ENCODE results near the gene COQ4. TPM values are rescaled to one million over a fixed set of nuclear protein-coding genes. Genes with fewer than 3 reads are reported as not detected.

Gene COQ4
- total RNA-seq, 1 experiment from 2014 or later = 45.3 TPM

GRCh38 chr9:128317629-128318028 is 5.0 kb upstream of the COQ4 start:
- Mint-ChIP-seq H3K9me3 (no peaks in the 10 kb centered on the region), H3K4me1 (no peaks in the 10 kb centered on the region), H3K27ac (no peak overlapping the region), H3K36me3 (peaks cover 23% of the 10 kb centered on the region), H3K27me3 (ENCODE audit: low read depth) (no peaks in the 10 kb centered on the region), H3K4me3 (no peak overlapping the region)
- TF ChIP-seq, protein P1, sequence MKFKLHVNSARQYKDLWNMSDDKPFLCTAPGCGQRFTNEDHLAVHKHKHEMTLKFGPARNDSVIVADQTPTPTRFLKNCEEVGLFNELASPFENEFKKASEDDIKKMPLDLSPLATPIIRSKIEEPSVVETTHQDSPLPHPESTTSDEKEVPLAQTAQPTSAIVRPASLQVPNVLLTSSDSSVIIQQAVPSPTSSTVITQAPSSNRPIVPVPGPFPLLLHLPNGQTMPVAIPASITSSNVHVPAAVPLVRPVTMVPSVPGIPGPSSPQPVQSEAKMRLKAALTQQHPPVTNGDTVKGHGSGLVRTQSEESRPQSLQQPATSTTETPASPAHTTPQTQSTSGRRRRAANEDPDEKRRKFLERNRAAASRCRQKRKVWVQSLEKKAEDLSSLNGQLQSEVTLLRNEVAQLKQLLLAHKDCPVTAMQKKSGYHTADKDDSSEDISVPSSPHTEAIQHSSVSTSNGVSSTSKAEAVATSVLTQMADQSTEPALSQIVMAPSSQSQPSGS (CRISPR knock-in tag; IDR thresholded peaks at IDR 0.05; ENCODE audit: borderline replicate concordance, low read depth) = no peak
- TF ChIP-seq EMX1 (CRISPR knock-in tag; IDR thresholded peaks at IDR 0.05) = no peak
- TF ChIP-seq MYBL2 (CRISPR knock-in tag; IDR thresholded peaks at IDR 0.05) = no peak
- no peak for TF ChIP-seq JAZF1 (CRISPR knock-in tag; IDR thresholded peaks at IDR 0.05)
- TF ChIP-seq NR1H2 (CRISPR knock-in tag; IDR thresholded peaks at IDR 0.05) = no peak
- TF ChIP-seq, protein P2, sequence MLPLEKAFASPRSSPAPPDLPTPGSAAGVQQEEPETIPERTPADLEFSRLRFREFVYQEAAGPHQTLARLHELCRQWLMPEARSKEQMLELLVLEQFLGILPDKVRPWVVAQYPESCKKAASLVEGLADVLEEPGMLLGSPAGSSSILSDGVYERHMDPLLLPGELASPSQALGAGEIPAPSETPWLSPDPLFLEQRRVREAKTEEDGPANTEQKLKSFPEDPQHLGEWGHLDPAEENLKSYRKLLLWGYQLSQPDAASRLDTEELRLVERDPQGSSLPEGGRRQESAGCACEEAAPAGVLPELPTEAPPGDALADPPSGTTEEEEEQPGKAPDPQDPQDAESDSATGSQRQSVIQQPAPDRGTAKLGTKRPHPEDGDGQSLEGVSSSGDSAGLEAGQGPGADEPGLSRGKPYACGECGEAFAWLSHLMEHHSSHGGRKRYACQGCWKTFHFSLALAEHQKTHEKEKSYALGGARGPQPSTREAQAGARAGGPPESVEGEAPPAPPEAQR (CRISPR knock-in tag; IDR thresholded peaks at IDR 0.05) = no peak
- TF ChIP-seq, protein P3, sequence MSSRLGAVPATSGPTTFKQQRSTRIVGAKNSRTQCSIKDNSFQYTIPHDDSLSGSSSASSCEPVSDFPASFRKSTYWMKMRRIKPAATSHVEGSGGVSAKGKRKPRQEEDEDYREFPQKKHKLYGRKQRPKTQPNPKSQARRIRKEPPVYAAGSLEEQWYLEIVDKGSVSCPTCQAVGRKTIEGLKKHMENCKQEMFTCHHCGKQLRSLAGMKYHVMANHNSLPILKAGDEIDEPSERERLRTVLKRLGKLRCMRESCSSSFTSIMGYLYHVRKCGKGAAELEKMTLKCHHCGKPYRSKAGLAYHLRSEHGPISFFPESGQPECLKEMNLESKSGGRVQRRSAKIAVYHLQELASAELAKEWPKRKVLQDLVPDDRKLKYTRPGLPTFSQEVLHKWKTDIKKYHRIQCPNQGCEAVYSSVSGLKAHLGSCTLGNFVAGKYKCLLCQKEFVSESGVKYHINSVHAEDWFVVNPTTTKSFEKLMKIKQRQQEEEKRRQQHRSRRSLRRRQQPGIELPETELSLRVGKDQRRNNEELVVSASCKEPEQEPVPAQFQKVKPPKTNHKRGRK (CRISPR knock-in tag; IDR thresholded peaks at IDR 0.05; ENCODE audit: borderline replicate concordance) = no peak
- TF ChIP-seq ATF1 (CRISPR knock-in tag; IDR thresholded peaks at IDR 0.05) = no peak
- TF ChIP-seq, protein P4, sequence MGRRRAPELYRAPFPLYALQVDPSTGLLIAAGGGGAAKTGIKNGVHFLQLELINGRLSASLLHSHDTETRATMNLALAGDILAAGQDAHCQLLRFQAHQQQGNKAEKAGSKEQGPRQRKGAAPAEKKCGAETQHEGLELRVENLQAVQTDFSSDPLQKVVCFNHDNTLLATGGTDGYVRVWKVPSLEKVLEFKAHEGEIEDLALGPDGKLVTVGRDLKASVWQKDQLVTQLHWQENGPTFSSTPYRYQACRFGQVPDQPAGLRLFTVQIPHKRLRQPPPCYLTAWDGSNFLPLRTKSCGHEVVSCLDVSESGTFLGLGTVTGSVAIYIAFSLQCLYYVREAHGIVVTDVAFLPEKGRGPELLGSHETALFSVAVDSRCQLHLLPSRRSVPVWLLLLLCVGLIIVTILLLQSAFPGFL (CRISPR knock-in tag; IDR thresholded peaks at IDR 0.05; ENCODE audit: borderline replicate concordance) = no peak
- POLR2A ChIA-PET = interaction anchor here (0.6 kb wide), 1 partner anchor 21 kb away, joined by 3 read pairs; no protein-coding TSS in a partner anchor
- CTCF ChIA-PET = no interaction called here
- DNase-seq (ENCODE audit: low spot score) (no peak), ATAC-seq (no peak)

DNA sequence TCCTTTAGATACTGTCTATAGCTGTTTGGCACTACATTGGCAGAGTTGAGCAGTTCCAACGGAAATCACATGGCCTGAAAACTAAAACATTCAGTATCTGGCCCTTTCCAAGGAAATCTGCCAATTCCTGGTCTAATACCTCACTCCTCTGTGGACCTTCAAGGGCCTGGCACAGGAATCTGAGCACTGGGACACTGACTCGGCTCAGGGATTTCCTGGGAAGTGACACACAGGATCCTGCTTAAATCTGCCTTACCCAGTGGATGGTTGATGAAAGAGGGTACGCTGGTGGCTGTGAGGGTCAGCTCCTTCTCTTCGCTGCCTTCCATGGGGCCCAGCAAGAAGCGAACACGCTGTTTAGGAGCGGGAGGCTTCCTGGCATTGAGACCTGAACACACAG is 1.3 kb upstream of the COQ4 start:
- TF ChIP-seq CTCF (IDR thresholded peaks at IDR 0.05) (no peak), STAT6 (CRISPR knock-in tag; conservative IDR thresholded peaks at IDR 0.05; ENCODE audit: low read depth) (no peak), ZNF121 (CRISPR knock-in tag; IDR thresholded peaks at IDR 0.05) (no peak), ZBTB43 (CRISPR knock-in tag; IDR thresholded peaks at IDR 0.05) (no peak), TCF7 (CRISPR knock-in tag; IDR thresholded peaks at IDR 0.05; ENCODE audit: low read depth) (no peak), NFATC4 (CRISPR knock-in tag; IDR thresholded peaks at IDR 0.05) (no peak), FOXP1 (CRISPR knock-in tag; IDR thresholded peaks at IDR 0.05; ENCODE audit: borderline replicate concordance) (no peak), TEAD4 (CRISPR knock-in tag; IDR thresholded peaks at IDR 0.05) (no peak), SP1 (CRISPR knock-in tag; conservative IDR thresholded peaks at IDR 0.05) (no peak)
- TF ChIP-seq, protein P5, sequence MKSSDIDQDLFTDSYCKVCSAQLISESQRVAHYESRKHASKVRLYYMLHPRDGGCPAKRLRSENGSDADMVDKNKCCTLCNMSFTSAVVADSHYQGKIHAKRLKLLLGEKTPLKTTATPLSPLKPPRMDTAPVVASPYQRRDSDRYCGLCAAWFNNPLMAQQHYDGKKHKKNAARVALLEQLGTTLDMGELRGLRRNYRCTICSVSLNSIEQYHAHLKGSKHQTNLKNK (CRISPR knock-in tag; IDR thresholded peaks at IDR 0.05) = no peak
- no peak for ATAC-seq
- Mint-ChIP-seq H3K4me1 (0 out of 2 replicates have a peak, but pooled peaks cover 8% of the 10 kb centered on the region), H3K36me3 (peaks cover 20% of the 10 kb centered on the region), H3K27ac (no peak overlapping the region), H3K27me3 (ENCODE audit: low read depth) (no peaks in the 10 kb centered on the region), H3K9me3 (no peaks in the 10 kb centered on the region), H3K4me3 (peak overlapping the region; percentile 88)
- ChIA-PET POLR2A (interaction anchor here (0.5 to 0.6 kb wide), 2 partner anchors 46 to 488 kb away, joined by 3 to 7 read pairs; no protein-coding TSS in a partner anchor), CTCF (interaction anchor here (1.2 kb wide), 2 partner anchors 20 to 26 kb away, joined by 5 read pairs; no protein-coding TSS in a partner anchor)
- no peak for DNase-seq (ENCODE audit: low spot score)
